Nephron (organoid): ENCODE results near the gene PCDH9.

Experiments
- H3K27ac Mint-ChIP-seq, 3 experiments: 2 replicates each; pipeline ENCODE4 v1.8.0; 2020; ENCODE audit warnings: mixed read lengths in 3 of 3, mild to moderate bottlenecking in 2 of 3, moderate library complexity in 1 of 3
- H3K27me3 Mint-ChIP-seq: 2 replicates; pipeline ENCODE4 v1.8.0; 2021; ENCODE audit warnings: low read depth, mild to moderate bottlenecking, moderate library complexity, mixed read lengths
- H3K36me3 Mint-ChIP-seq: 2 replicates; pipeline ENCODE4 v1.8.0; 2020; ENCODE audit warnings: low read depth, mixed read lengths
- H3K4me1 Mint-ChIP-seq: 2 replicates; pipeline ENCODE4 v1.8.0; 2020; ENCODE audit warnings: mixed read lengths
- H3K4me3 Mint-ChIP-seq, 3 experiments: 2 replicates each; pipeline ENCODE4 v1.8.0; 2020; ENCODE audit warnings: mild to moderate bottlenecking in 3 of 3, mixed read lengths in 3 of 3, moderate library complexity in 2 of 3
- H3K9me3 Mint-ChIP-seq: 2 replicates; pipeline ENCODE4 v1.8.0; 2020; ENCODE audit warnings: mixed read lengths
- TF ChIP-seq, protein P1 (sequence below), 3 experiments: fragments of 200-600 bp; sonication (generic); IDR thresholded peaks; one replicate each; pipeline ENCODE4 v1.5.0; 2021; ENCODE audit warnings: antibody characterized with exemption in 3 of 3; ENCODE audit not compliant: unreplicated experiment in 3 of 3

PCDH9 gene

DNA sequence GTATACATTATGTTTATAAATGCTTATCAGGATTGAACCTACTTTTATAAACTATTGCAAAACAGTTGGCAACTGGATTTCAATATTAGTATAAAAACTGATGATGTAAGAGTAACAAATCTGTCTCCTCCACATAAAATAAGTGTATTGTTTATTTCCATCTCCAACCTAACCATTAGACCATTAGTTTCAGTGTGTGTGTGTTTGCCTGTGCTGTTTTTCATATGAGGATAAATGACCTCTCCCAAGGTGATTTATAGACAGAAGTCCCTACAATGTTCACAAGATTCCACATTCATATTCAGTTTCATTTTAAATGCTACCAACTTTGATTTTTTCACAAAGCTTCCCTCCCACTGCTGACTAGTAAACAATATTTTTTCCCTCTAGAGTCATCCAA, 871.6 kb downstream of the PCDH9 start:
- Mint-ChIP-seq H3K27me3 (no peaks in the 10 kb centered on the region), H3K36me3 (no peaks in the 10 kb centered on the region), H3K9me3 (no peaks in the 10 kb centered on the region), H3K4me3 (no peak overlapping the region), H3K27ac (peak overlapping the region; percentile 7 to 68 (median 28)), H3K4me1 (peaks cover 29% of the 10 kb centered on the region)
- TF ChIP-seq, protein P1, sequence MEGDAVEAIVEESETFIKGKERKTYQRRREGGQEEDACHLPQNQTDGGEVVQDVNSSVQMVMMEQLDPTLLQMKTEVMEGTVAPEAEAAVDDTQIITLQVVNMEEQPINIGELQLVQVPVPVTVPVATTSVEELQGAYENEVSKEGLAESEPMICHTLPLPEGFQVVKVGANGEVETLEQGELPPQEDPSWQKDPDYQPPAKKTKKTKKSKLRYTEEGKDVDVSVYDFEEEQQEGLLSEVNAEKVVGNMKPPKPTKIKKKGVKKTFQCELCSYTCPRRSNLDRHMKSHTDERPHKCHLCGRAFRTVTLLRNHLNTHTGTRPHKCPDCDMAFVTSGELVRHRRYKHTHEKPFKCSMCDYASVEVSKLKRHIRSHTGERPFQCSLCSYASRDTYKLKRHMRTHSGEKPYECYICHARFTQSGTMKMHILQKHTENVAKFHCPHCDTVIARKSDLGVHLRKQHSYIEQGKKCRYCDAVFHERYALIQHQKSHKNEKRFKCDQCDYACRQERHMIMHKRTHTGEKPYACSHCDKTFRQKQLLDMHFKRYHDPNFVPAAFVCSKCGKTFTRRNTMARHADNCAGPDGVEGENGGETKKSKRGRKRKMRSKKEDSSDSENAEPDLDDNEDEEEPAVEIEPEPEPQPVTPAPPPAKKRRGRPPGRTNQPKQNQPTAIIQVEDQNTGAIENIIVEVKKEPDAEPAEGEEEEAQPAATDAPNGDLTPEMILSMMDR (IDR thresholded peaks at IDR 0.05; ENCODE audit: unreplicated experiment in 3 of 3) = no peak

DNA sequence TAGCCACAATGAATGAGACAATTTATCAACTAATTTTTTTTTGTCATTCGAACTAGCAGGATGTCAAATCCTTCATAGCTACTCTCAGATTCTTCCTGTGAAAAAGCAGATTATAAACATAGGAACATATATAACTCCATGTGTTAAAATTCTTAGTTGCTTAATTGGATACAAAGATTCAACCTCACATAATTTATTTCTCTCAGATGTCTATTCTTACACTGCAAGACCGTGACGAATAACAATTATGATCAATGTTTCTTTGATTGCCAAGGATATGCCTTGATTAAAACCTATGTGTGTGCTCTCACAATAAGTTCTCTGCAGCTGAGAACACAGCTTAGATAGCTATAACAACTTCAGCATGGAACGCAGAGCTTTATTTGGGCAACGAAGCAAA, 872.7 kb downstream of the PCDH9 start:
- Mint-ChIP-seq H3K36me3 (no peaks in the 10 kb centered on the region), H3K4me1 (peaks cover 39% of the 10 kb centered on the region), H3K4me3 (no peak overlapping the region), H3K9me3 (no peaks in the 10 kb centered on the region), H3K27ac (no peak overlapping the region), H3K27me3 (no peaks in the 10 kb centered on the region)
- TF ChIP-seq, protein P1 (IDR thresholded peaks at IDR 0.05; ENCODE audit: unreplicated experiment in 3 of 3) = no peak

DNA sequence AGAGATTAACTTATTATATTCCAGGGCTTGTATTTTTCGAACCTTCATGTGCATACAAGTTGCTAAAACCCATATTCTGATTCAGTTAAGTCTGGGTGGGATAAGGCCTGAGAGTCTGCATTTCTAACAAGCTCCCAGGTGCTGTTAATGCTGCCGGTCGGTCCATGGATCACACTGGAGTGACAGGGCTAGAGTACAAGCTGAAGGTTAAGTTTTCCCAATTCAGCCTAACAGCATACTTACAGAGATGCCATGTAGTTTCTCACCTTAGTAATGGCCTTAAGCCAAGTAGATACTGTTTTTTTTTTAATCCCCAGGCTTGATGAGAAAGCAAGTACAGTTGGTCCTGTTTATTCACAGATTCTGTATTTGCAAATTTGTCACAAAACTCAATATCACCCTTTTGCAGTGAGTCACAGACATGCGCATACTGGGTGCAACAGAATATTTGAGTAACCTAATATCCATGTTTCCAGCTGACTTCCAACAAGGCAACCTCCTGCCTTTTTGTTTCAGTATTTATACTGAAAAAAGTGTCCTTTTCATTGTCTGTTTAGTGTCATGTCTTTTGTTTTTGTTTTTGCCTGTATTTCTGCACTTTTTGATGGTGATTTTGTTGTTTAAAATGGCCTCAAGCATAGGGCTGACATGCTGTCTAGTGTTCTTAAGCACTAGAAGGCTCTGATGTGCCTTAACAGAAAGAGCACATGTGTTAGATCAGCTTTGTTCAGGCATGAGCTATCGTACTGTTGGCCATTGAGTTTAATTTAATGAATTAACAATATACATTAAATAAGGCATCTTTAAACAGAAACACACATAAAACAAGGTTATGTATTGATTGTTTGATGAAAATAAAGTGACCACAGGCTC, 875.0 kb downstream of the PCDH9 start:
- TF ChIP-seq, protein P1 (IDR thresholded peaks at IDR 0.05; ENCODE audit: unreplicated experiment in 3 of 3) = no peak
- Mint-ChIP-seq H3K27ac (peak overlapping the region in 2 of 3 experiments; percentile 9 to 40), H3K4me3 (no peak overlapping the region), H3K9me3 (no peaks in the 10 kb centered on the region), H3K27me3 (no peaks in the 10 kb centered on the region), H3K36me3 (no peaks in the 10 kb centered on the region), H3K4me1 (peaks cover 48% of the 10 kb centered on the region)

DNA sequence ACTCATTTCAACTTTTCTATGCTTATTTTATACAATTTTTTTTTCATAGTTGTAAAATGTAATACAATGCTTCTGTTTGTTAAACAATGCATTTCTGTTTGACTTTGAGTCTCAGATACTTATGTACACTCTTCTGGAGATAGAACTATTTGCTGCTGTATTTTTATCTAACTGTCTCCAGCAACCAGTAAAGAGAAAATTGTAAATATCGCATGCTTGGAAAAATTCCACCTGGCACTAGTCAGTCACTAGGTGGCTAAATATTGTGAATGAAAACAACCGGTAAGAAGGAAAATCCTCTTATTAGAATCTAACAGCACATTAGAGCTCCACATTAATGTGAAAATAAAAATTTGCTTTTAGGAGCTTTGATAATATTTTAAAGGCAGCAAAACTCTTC, 876.5 kb downstream of the PCDH9 start:
- no peaks in the 10 kb centered on the region for H3K27me3 Mint-ChIP-seq
- no peaks in the 10 kb centered on the region for H3K36me3 Mint-ChIP-seq
- no peaks in the 10 kb centered on the region for H3K9me3 Mint-ChIP-seq
- H3K4me1 Mint-ChIP-seq = peaks cover 50% of the 10 kb centered on the region
- peak overlapping the region; percentile 59 to 86 (median 81) for H3K27ac Mint-ChIP-seq
- H3K4me3 Mint-ChIP-seq = no peak overlapping the region
- TF ChIP-seq, protein P1 (IDR thresholded peaks at IDR 0.05; ENCODE audit: unreplicated experiment in 3 of 3) = peak; percentile 11 to 36 (median 25)

GRCh38 chr13:66349966-66350365, 880.2 kb downstream of the PCDH9 start:
- TF ChIP-seq, protein P1 (IDR thresholded peaks at IDR 0.05; ENCODE audit: unreplicated experiment in 3 of 3) = no peak
- Mint-ChIP-seq H3K36me3 (no peaks in the 10 kb centered on the region), H3K4me3 (no peak overlapping the region), H3K27ac (peak overlapping the region; percentile 4 to 51 (median 21)), H3K9me3 (no peaks in the 10 kb centered on the region), H3K4me1 (peaks cover 65% of the 10 kb centered on the region), H3K27me3 (no peaks in the 10 kb centered on the region)
